ENCODE measurements around the gene IGSF21. TPM values are rescaled to one million over a fixed set of nuclear protein-coding genes. Genes with fewer than 3 reads are reported as not detected.

The IGSF21 gene
- total and polyA plus RNA-seq, 10 of the 15 experiments (the other 5 are each of a cell fraction or from before 2014, with no cell fraction given): 0.03 to 0.49 TPM; not detected in 8

- no peak for TF ChIP-seq HSF1 (IDR thresholded peaks at IDR 0.05; ENCODE audit: low read depth, low read length)
- no peak for TF ChIP-seq MAX (IDR thresholded peaks at IDR 0.05; ENCODE audit: low read depth, low read length)
- no peak for TF ChIP-seq ZBTB4 (CRISPR knock-in tag; IDR thresholded peaks at IDR 0.05)
- TF ChIP-seq ATF3 (IDR thresholded peaks at IDR 0.05; ENCODE audit: borderline replicate concordance, extremely low read depth, low read depth, low read length): no peak
- TF ChIP-seq IRF4 (IDR thresholded peaks at IDR 0.05; ENCODE audit: low read depth, low read length): no peak
- no peak for TF ChIP-seq MTA3 (IDR thresholded peaks at IDR 0.05; ENCODE audit: borderline replicate concordance, low read length)
- no peak for TF ChIP-seq PKNOX1 (IDR thresholded peaks at IDR 0.05)
Observed at GRCh38 chr1:18279351-18280074, 171.9 kb downstream of the IGSF21 start (continued).

Measured in GM12878 (cell line).